Gastroesophageal sphincter (tissue), 4 donors: ENCODE measurements around the gene FRMD4B. TPM values are rescaled to one million over a fixed set of nuclear protein-coding genes. Genes with fewer than 3 reads are reported as not detected.

Experiments
- ATAC-seq: fragments of 150-250 bp; one replicate; pipeline ENCODE4 v1.9.1; 2016; ENCODE audit warnings: mild to moderate bottlenecking, moderate library complexity
- H3K27ac ChIP-seq, 4 donors: fragments of 200-600 bp; sonication (generic) in 3 of 4; 1 replicate in 3 of 4; 2 replicates in 1 of 4; pipeline ENCODE4 v1.5.1; 2016 to 2019
- H3K27me3 ChIP-seq: fragments of 200-600 bp; sonication (generic); one replicate; pipeline ENCODE4 v1.5.1; 2019
- H3K36me3 ChIP-seq, 2 donors: fragments of 200-600 bp; sonication (generic); one replicate each; pipeline ENCODE4 v1.5.1; 2019; ENCODE audit warnings: control low read depth in 1 of 2
- H3K4me1 ChIP-seq, 3 donors: fragments of 200-600 bp; sonication (generic); 1 replicate in 2 of 3; 2 replicates in 1 of 3; pipeline ENCODE4 v1.5.1; 2016 to 2019; ENCODE audit warnings: control low read depth in 2 of 3
- H3K4me3 ChIP-seq, 2 donors: fragments of 200-600 bp; sonication (generic); one replicate each; pipeline ENCODE4 v1.5.1; 2019; ENCODE audit warnings: mild to moderate bottlenecking in 1 of 2, moderate library complexity in 1 of 2
- H3K9me3 ChIP-seq, 3 donors: fragments of 200-600 bp; sonication (generic); one replicate each; pipeline ENCODE4 v1.5.1; 2017 to 2019; ENCODE audit warnings: control low read depth in 2 of 3
- CTCF ChIP-seq, 4 experiments: fragments of 200-600 bp in 2 of 4; fragments of 450-650 bp in 2 of 4; sonication (generic) in 1 of 4; IDR thresholded peaks; one replicate each; pipeline ENCODE4 v1.5.1; 2017 to 2019; ENCODE audit warnings: antibody characterized with exemption in 4 of 4, mild to moderate bottlenecking in 2 of 4, moderate library complexity in 2 of 4
- EP300 ChIP-seq: sonication (generic); formaldehyde crosslinking; IDR thresholded peaks from one replicate; pipeline ENCODE4 v1.6.1; 2017; ENCODE audit warnings: antibody characterized with exemption, mild to moderate bottlenecking
- POLR2A ChIP-seq, 2 donors: fragments of 450-650 bp; IDR thresholded peaks; one replicate each; pipeline ENCODE4 v1.6.1; 2017; ENCODE audit warnings: antibody characterized with exemption in 2 of 2, mild to moderate bottlenecking in 2 of 2, moderate library complexity in 1 of 2
- POLR2AphosphoS5 ChIP-seq: sonication (generic); formaldehyde crosslinking; IDR thresholded peaks from one replicate; pipeline ENCODE4 v1.6.1; 2017; ENCODE audit warnings: antibody characterized with exemption
- WGBS, 2 donors: methylation state at CpG; one replicate each; pipeline ENCODE4 v1.1.5; 2018; ENCODE audit warnings: low coverage in 1 of 2; 5-methylcytosine and 5-hydroxymethylcytosine counted together
- total RNA-seq, 4 donors: library from RNA; depleted of rRNA; stranded (reverse); fragments of >200 nt; gene quantifications; one replicate each; pipeline ENCODE4 v1.1.0, GENCODE V29; 2016

FRMD4B gene
- total RNA-seq, 4 donors from 2014 or later: 7.1 to 22.3 (median 19.8) TPM

DNA sequence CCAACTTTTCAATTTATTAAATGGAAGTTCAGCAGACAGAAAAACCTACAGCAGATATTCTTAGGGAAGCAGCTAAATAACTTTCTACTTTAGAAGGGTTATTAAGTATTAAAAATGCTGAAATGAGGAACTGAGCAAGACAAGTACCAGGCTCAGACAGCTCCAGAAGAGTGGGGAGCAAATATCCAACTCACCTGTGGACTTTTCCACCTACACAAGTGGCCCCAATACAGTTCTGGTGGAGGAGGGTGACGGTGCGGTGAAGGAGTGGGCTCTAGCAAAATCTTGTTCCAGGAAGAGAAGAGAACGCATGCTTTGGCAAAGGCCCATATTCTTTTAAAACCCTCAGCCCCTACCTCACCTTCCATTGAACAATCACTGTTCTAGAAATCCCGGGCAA lies 133.7 kb downstream of the FRMD4B start:
- ATAC-seq: no peak
- Histone ChIP-seq H3K4me3 (no peak overlapping the region), H3K27ac (no peak overlapping the region), H3K4me1 (no peaks in the 10 kb centered on the region), H3K36me3 (no peaks in the 10 kb centered on the region), H3K27me3 (no peaks in the 10 kb centered on the region), H3K9me3 (no peaks in the 10 kb centered on the region)
- 75 to 90% methylated on average over 4 of the region's 4 CpGs for whole genome bisulfite sequencing, 2 donors
- TF ChIP-seq POLR2AphosphoS5 (no peak), CTCF (IDR thresholded peaks at IDR 0.05) (no peak), EP300 (no peak), POLR2A (IDR thresholded peaks at IDR 0.05) (no peak)

GRCh38 chr3:69251078-69251805 lies 134.6 kb downstream of the FRMD4B start:
- Histone ChIP-seq H3K4me1 (no peaks in the 10 kb centered on the region), H3K27me3 (no peaks in the 10 kb centered on the region), H3K9me3 (no peaks in the 10 kb centered on the region), H3K4me3 (no peak overlapping the region), H3K27ac (no peak overlapping the region), H3K36me3 (no peaks in the 10 kb centered on the region)
- no peak for ATAC-seq
- 92 to 94% methylated on average over 5 of the region's 6 CpGs for WGBS, 2 donors
- TF ChIP-seq EP300 (no peak), POLR2AphosphoS5 (no peak), POLR2A (IDR thresholded peaks at IDR 0.05) (no peak), CTCF (IDR thresholded peaks at IDR 0.05) (no peak)

- Histone ChIP-seq H3K27ac (no peak overlapping the region), H3K9me3 (no peaks in the 10 kb centered on the region), H3K4me1 (no peaks in the 10 kb centered on the region), H3K4me3 (no peak overlapping the region), H3K27me3 (no peaks in the 10 kb centered on the region), H3K36me3 (no peaks in the 10 kb centered on the region)
- TF ChIP-seq CTCF (IDR thresholded peaks at IDR 0.05) (no peak), EP300 (no peak), POLR2AphosphoS5 (no peak), POLR2A (IDR thresholded peaks at IDR 0.05) (no peak)
- 60 to 63% methylated on average over 8 of the region's 8 CpGs for WGBS, 2 donors
- no peak for ATAC-seq
Observed at GRCh38 chr3:69250014-69250413, 135.9 kb downstream of the FRMD4B start.

DNA sequence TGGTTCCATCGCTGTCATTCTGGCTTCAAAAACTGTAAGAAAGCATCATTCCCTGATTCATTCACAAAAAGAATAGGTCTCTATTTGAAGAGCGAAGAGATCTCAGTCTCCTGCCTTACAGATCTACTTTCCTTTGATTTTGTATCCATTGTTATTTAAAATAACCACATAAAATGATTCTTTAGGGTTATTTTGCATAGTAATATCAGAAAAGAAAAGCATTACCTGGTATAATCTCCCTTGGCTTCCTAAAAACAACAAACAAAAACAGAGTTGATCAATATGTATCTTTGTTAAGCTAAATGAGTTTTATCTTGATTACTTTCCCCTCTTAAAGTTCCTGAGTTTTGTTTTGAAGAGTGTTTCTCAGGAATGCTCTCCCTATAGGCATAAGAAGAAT lies 136.9 kb downstream of the FRMD4B start:
- no peak overlapping the region for H3K4me3 ChIP-seq
- H3K9me3 ChIP-seq: no peaks in the 10 kb centered on the region
- 82 to 92% methylated on average over 2 of the region's 2 CpGs for WGBS, 2 donors
- H3K4me1 ChIP-seq: no peaks in the 10 kb centered on the region
- ATAC-seq: no peak
- no peaks in the 10 kb centered on the region for H3K27me3 ChIP-seq
- TF ChIP-seq POLR2AphosphoS5: no peak
- no peak overlapping the region for H3K27ac ChIP-seq
- H3K36me3 ChIP-seq: no peaks in the 10 kb centered on the region

GRCh38 chr3:69248436-69248835 lies 137.5 kb downstream of the FRMD4B start:
- no peak for TF ChIP-seq POLR2A (IDR thresholded peaks at IDR 0.05)
- TF ChIP-seq EP300: no peak
- TF ChIP-seq POLR2AphosphoS5: no peak
- no peaks in the 10 kb centered on the region for H3K9me3 ChIP-seq
- H3K36me3 ChIP-seq: no peaks in the 10 kb centered on the region
- no peak overlapping the region for H3K27ac ChIP-seq
- no peak overlapping the region for H3K4me3 ChIP-seq
- no peak for ATAC-seq
- no peaks in the 10 kb centered on the region for H3K27me3 ChIP-seq
- 44 to 57% methylated on average over 2 to 8 of the region's 8 CpGs for WGBS, 2 donors
- H3K4me1 ChIP-seq: no peaks in the 10 kb centered on the region

DNA sequence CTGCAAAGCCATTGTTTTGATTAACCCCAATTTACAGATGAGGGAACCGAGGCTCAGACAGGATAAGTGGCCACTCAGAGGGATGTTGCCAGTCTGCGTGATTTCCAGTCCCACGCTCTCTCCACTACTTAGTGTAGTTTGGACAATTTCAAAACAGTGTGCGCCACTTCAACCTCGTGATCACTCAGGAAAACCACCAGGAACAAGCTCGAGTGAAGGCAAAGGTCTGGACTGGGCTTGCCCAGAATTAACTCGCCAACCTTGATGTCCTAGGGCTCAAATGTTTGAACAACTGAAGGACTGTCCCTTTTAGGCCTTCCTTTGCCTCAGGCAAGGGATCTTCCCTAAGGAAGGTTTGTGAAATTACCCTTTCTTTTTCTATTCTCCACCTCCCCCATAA lies 139.3 kb downstream of the FRMD4B start:
- no peak for ATAC-seq
- H3K4me1 ChIP-seq: no peaks in the 10 kb centered on the region
- TF ChIP-seq CTCF (IDR thresholded peaks at IDR 0.05) (no peak), POLR2AphosphoS5 (no peak)
- H3K27ac ChIP-seq: no peak overlapping the region
- WGBS, 2 donors: 92 to 96% methylated on average over 3 to 7 of the region's 7 CpGs
- no peak overlapping the region for H3K4me3 ChIP-seq
- no peaks in the 10 kb centered on the region for H3K27me3 ChIP-seq
- H3K36me3 ChIP-seq: no peaks in the 10 kb centered on the region
- no peaks in the 10 kb centered on the region for H3K9me3 ChIP-seq
